ENCODE measurements around the gene NANOGP8. TPM values are rescaled to one million over a fixed set of nuclear protein-coding genes. Genes with fewer than 3 reads are reported as not detected.

Gene NANOGP8
- total and polyA plus RNA-seq, 4 donors = 0.17 TPM; not detected in 3

DNA sequence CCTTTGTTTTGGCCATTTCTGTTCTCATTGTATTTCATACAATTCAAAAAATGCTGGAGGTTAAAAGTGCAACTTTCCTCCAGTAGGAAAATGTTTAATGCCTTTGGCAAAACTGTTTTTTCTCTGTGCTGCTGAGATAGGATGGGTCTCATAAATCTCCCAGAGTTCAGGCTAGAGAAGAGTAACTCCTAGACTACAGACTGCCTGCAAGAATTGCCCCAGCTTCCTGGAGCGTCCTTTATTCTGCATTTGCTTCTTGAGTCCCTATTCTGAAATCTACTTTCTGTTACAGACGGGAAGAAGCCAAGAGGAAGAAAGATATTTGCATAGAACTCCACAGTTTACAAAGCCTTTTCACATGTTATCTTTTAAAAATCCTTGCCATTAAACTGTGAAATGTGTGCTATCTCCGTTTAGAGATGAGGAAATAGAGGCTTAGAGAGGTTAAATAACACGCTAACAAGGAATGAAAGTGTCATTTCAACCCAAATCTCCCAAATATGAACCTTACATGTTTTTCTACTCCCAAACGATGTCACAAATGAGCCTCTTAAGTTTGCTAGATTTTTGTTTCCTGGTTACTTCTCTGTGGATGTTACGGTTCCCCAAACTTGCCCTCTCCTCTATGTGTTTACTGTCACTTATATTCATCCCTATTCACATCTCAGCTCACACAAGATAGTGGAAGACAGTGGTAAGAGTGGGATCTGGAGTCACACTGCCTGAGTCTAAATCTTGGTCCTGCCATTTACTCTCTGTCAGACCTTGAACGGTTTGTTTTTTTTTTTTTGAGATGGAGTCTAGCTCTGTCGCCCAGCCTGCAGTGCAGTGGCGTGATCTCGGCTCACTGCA lies 17.4 kb downstream of the NANOGP8 start:
- no peak overlapping the region for H3K27ac ChIP-seq (ENCODE audit: low read depth in 1 of 2, low read length in 2 of 2)
- no peaks in the 10 kb centered on the region for H3K9me3 ChIP-seq (ENCODE audit: control insufficient read depth in 4 of 4, low read length in 3 of 4)

DNA sequence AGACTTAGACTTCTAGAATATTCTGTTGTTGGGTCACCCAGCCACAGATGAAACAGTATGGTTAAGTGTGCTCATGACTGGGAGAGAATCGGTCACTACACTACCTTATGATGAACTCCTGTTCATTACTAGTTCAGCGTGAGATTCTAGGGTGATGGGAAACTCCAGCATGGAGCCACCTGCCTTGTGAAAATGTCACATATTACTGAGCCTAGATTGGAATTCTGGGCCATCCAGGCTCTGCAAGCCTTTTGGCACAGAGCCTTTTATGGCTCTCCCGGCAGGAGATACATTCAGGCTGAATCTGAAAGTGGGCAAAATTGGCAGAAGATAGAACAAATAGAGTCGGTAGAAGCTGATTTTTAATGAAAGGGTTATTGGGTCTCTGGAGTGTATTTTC lies 19.0 kb downstream of the NANOGP8 start:
- 92% methylated on average over 4 of the region's 4 CpGs for WGBS
- no peaks in the 10 kb centered on the region for H3K27me3 ChIP-seq (ENCODE audit: control insufficient read depth in 4 of 4, insufficient read depth in 4 of 4, low read length in 3 of 4)
- H3K9ac ChIP-seq (ENCODE audit: low read depth in 1 of 2, low read length in 2 of 2) = no peak overlapping the region
- H3K27ac ChIP-seq (ENCODE audit: low read depth in 1 of 2, low read length in 2 of 2) = no peak overlapping the region
- no peaks in the 10 kb centered on the region for H3K36me3 ChIP-seq (ENCODE audit: control insufficient read depth in 4 of 4, insufficient read depth in 3 of 4, low read depth in 1 of 4, low read length in 3 of 4)
- no peak overlapping the region for H3K4me3 ChIP-seq (ENCODE audit: low read depth in 1 of 3, low read length in 3 of 3)
- H3K9me3 ChIP-seq (ENCODE audit: control insufficient read depth in 4 of 4, low read length in 3 of 4) = no peaks in the 10 kb centered on the region
- no peaks in the 10 kb centered on the region for H3K4me1 ChIP-seq (ENCODE audit: control insufficient read depth in 4 of 4, insufficient read depth in 4 of 4, low read length in 3 of 4)
- DNase-seq (ENCODE audit: low spot score) = no peak
- TF ChIP-seq SP1 (IDR thresholded peaks at IDR 0.05) = no peak
- no peak for TF ChIP-seq CTCF (IDR thresholded peaks at IDR 0.05; ENCODE audit: low read depth, low read length, missing input control)
- TF ChIP-seq YY1 (IDR thresholded peaks at IDR 0.05) = no peak
- TF ChIP-seq RAD21 (IDR thresholded peaks at IDR 0.05) = no peak
- no peak for TF ChIP-seq RXRA (IDR thresholded peaks at IDR 0.05)
- TF ChIP-seq, protein P1, sequence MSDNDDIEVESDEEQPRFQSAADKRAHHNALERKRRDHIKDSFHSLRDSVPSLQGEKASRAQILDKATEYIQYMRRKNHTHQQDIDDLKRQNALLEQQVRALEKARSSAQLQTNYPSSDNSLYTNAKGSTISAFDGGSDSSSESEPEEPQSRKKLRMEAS (IDR thresholded peaks at IDR 0.05) = no peak
- TF ChIP-seq JUND (IDR thresholded peaks at IDR 0.05) = no peak
- no peak for TF ChIP-seq FOXA1 (IDR thresholded peaks at IDR 0.05)
- TF ChIP-seq GABPA (IDR thresholded peaks at IDR 0.05 in 1 of 2, conservative IDR thresholded peaks at IDR 0.05 in 1 of 2) = no peak
- no peak for TF ChIP-seq FOXA2 (IDR thresholded peaks at IDR 0.05)
- no peak for TF ChIP-seq ATF3 (IDR thresholded peaks at IDR 0.05)
- TF ChIP-seq HNF4A (conservative IDR thresholded peaks at IDR 0.05) = no peak
- no peak for TF ChIP-seq TAF1 (conservative IDR thresholded peaks at IDR 0.05)
- TF ChIP-seq EGR1 (IDR thresholded peaks at IDR 0.05; ENCODE audit: low read depth in 2 of 2) = no peak
- TF ChIP-seq NR2F2 (IDR thresholded peaks at IDR 0.05) = no peak
- TF ChIP-seq HNF4G (IDR thresholded peaks at IDR 0.05) = no peak

More for the DNA sequence above, 17.4 kb downstream of the NANOGP8 start:
- Histone ChIP-seq H3K36me3 (ENCODE audit: control insufficient read depth in 4 of 4, insufficient read depth in 3 of 4, low read depth in 1 of 4, low read length in 3 of 4) (no peaks in the 10 kb centered on the region), H3K9ac (ENCODE audit: low read depth in 1 of 2, low read length in 2 of 2) (no peak overlapping the region), H3K4me3 (ENCODE audit: low read depth in 1 of 3, low read length in 3 of 3) (no peak overlapping the region), H3K27me3 (ENCODE audit: control insufficient read depth in 4 of 4, insufficient read depth in 4 of 4, low read length in 3 of 4) (no peaks in the 10 kb centered on the region), H3K4me1 (ENCODE audit: control insufficient read depth in 4 of 4, insufficient read depth in 4 of 4, low read length in 3 of 4) (no peaks in the 10 kb centered on the region)
- WGBS = 71% methylated on average over 10 of the region's 10 CpGs
- no peak for DNase-seq (ENCODE audit: low spot score)
- TF ChIP-seq RAD21 (IDR thresholded peaks at IDR 0.05) (no peak), HNF4G (IDR thresholded peaks at IDR 0.05) (no peak), FOXA2 (IDR thresholded peaks at IDR 0.05) (no peak), ATF3 (IDR thresholded peaks at IDR 0.05) (no peak), TAF1 (conservative IDR thresholded peaks at IDR 0.05) (no peak), NR2F2 (IDR thresholded peaks at IDR 0.05) (no peak), SP1 (IDR thresholded peaks at IDR 0.05) (no peak), CTCF (IDR thresholded peaks at IDR 0.05; ENCODE audit: low read depth, low read length, missing input control) (no peak), GABPA (IDR thresholded peaks at IDR 0.05 in 1 of 2, conservative IDR thresholded peaks at IDR 0.05 in 1 of 2) (no peak)
- TF ChIP-seq, protein P2, sequence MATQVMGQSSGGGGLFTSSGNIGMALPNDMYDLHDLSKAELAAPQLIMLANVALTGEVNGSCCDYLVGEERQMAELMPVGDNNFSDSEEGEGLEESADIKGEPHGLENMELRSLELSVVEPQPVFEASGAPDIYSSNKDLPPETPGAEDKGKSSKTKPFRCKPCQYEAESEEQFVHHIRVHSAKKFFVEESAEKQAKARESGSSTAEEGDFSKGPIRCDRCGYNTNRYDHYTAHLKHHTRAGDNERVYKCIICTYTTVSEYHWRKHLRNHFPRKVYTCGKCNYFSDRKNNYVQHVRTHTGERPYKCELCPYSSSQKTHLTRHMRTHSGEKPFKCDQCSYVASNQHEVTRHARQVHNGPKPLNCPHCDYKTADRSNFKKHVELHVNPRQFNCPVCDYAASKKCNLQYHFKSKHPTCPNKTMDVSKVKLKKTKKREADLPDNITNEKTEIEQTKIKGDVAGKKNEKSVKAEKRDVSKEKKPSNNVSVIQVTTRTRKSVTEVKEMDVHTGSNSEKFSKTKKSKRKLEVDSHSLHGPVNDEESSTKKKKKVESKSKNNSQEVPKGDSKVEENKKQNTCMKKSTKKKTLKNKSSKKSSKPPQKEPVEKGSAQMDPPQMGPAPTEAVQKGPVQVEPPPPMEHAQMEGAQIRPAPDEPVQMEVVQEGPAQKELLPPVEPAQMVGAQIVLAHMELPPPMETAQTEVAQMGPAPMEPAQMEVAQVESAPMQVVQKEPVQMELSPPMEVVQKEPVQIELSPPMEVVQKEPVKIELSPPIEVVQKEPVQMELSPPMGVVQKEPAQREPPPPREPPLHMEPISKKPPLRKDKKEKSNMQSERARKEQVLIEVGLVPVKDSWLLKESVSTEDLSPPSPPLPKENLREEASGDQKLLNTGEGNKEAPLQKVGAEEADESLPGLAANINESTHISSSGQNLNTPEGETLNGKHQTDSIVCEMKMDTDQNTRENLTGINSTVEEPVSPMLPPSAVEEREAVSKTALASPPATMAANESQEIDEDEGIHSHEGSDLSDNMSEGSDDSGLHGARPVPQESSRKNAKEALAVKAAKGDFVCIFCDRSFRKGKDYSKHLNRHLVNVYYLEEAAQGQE (IDR thresholded peaks at IDR 0.05) = no peak
